ENCODE results near the gene PDE4B.

DNA sequence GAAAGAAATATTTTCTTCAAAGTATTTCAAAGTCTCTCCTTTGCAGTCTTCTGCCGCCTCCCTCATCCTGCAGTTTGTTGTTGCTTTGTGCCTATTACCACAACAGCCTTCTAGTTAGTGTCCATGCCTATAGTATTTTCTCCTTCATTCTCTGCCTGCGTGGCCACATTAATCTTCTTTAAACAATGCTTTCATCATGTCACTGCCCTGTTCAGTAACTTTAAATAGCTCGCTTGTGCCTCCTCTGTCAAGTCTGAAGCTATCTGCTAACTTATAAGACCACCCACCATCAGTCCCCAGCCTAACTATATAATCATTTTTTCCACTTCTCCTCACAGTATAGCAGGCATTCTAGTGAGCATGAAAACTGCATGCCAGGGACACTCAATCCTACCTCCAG lies 290.3 kb downstream of the PDE4B start:
- TF ChIP-seq SPI1 (IDR thresholded peaks at IDR 0.05; ENCODE audit: low read depth, low read length) (no peak), POLR2A (IDR thresholded peaks at IDR 0.05; ENCODE audit: low read depth, low read length) (no peak), POLR2AphosphoS5 (IDR thresholded peaks at IDR 0.05; ENCODE audit: low read depth, low read length) (no peak), TAF1 (IDR thresholded peaks at IDR 0.05; ENCODE audit: low read depth, low read length) (no peak), PAX5 (IDR thresholded peaks at IDR 0.05; ENCODE audit: insufficient read depth, low read length, severe bottlenecking) (no peak), POU2F2 (IDR thresholded peaks at IDR 0.05; ENCODE audit: low read depth, low read length) (no peak)
